Measurements from ENCODE around the gene RNF2.
"Not testable (repeated sequence)": the region's sequence is repeated elsewhere in the genome, so short reads cannot be mapped to it uniquely, and the experiment has no call there.

The RNF2 gene

GRCh38 chr1:185050823-185051451 is 5.6 kb downstream of the RNF2 start:
- no peak for DNase-seq

GRCh38 chr1:185053204-185053603 is 7.8 kb downstream of the RNF2 start:
- DNase-seq, result no peak

- no peak for DNase-seq
These were observed 9.2 kb downstream of the RNF2 start for GRCh38 chr1:185054365-185055060.

- DNase-seq, result no peak
These were observed 12.8 kb downstream of the RNF2 start for GRCh38 chr1:185058110-185058509.

GRCh38 chr1:185058876-185059275 is 13.5 kb downstream of the RNF2 start:
- no peak for DNase-seq

GRCh38 chr1:185059950-185060571 is 14.7 kb downstream of the RNF2 start:
- DNase-seq, result no peak

GRCh38 chr1:185062710-185063370 is 17.5 kb downstream of the RNF2 start:
- DNase-seq, result no peak

GRCh38 chr1:185063719-185064118 is 18.4 kb downstream of the RNF2 start:
- no peak for DNase-seq

GRCh38 chr1:185065006-185065405 is 19.6 kb downstream of the RNF2 start:
- DNase-seq, result not testable (repeated sequence)

- DNase-seq, result no peak
These were observed 20.8 kb downstream of the RNF2 start for GRCh38 chr1:185066181-185066580.

GRCh38 chr1:185068341-185068740 is 23.0 kb downstream of the RNF2 start:
- DNase-seq, result no peak

GRCh38 chr1:185069202-185069772 is 23.9 kb downstream of the RNF2 start:
- no peak for DNase-seq

- peak; percentile 49 for DNase-seq
These were observed 24.7 kb downstream of the RNF2 start for GRCh38 chr1:185070051-185070450.

- DNase-seq, result no peak
These were observed 28.4 kb downstream of the RNF2 start for GRCh38 chr1:185073725-185074124.

GRCh38 chr1:185074307-185074706 is 28.9 kb downstream of the RNF2 start:
- no peak for DNase-seq

GRCh38 chr1:185075476-185075875 is 30.1 kb downstream of the RNF2 start:
- DNase-seq, result no peak

GRCh38 chr1:185077374-185077773 is 32.0 kb downstream of the RNF2 start:
- no peak for DNase-seq

GRCh38 chr1:185080422-185080821 is 35.1 kb downstream of the RNF2 start:
- no peak for DNase-seq

- no peak for DNase-seq
These were observed 38.5 kb downstream of the RNF2 start for GRCh38 chr1:185083818-185084217.

- no peak for DNase-seq
These were observed 41.7 kb downstream of the RNF2 start for GRCh38 chr1:185087101-185087500.

GRCh38 chr1:185087746-185088145 is 42.4 kb downstream of the RNF2 start:
- no peak for DNase-seq

- DNase-seq, result no peak
These were observed 46.1 kb downstream of the RNF2 start for GRCh38 chr1:185091480-185091879.

GRCh38 chr1:185094761-185095160 is 49.4 kb downstream of the RNF2 start:
- no peak for DNase-seq

Measured in DMS53 (cell line).